Pancreas (tissue), 10 donors: ENCODE measurements around the gene EEF1AKMT2. TPM values are rescaled to one million over a fixed set of nuclear protein-coding genes. Genes with fewer than 3 reads are reported as not detected.
"Not testable (repeated sequence)": the region's sequence is repeated elsewhere in the genome, so short reads cannot be mapped to it uniquely, and the experiment has no call there.

Experiments
- ATAC-seq, 4 donors: fragments of 200-7000 bp; cut with Tn5 transposase; one replicate each; pipeline versions ENCODE4 v1.8.0 to v1.9.1; 2020; ENCODE audit warnings: mild to moderate bottlenecking in 4 of 4, moderate library complexity in 4 of 4
- DNase-seq, 6 donors: peaks; one replicate each; pipeline ENCODE4 v3.0.0-alpha.2; 2020
- FAIRE-seq: peaks from 2 replicates; lab custom pipeline; 2012; peaks lifted over from hg19 to GRCh38; lab: Jason Lieb, UNC
- H3K27ac ChIP-seq, 4 donors: fragments of 200-600 bp; sonication (generic); 1 replicate in 3 of 4; 2 replicates in 1 of 4; pipeline versions ENCODE4 v1.5.0 to v1.8.0; 2020
- H3K27me3 ChIP-seq, 4 donors: fragments of 200-600 bp; one replicate each; pipeline ENCODE4 v1.8.0; 2021
- H3K36me3 ChIP-seq, 3 donors: fragments of 200-600 bp; sonication (generic) in 1 of 3; one replicate each; pipeline versions ENCODE4 v1.5.0 to v1.8.0; 2020 to 2021
- H3K4me1 ChIP-seq, 3 donors: fragments of 200-600 bp; one replicate each; pipeline ENCODE4 v1.8.0; 2021
- H3K4me3 ChIP-seq, 4 donors: fragments of 200-600 bp; sonication (generic) in 2 of 4; one replicate each; pipeline versions ENCODE4 v1.5.0 to v1.8.0; 2020 to 2021
- H3K9me3 ChIP-seq, 4 donors: fragments of 200-600 bp; one replicate each; pipeline ENCODE4 v1.8.0; 2021
- CTCF ChIP-seq, 4 donors: fragments of 200-600 bp; sonication (generic) in 3 of 4; IDR thresholded peaks; one replicate each; pipeline versions ENCODE4 v1.5.0 to v1.8.0; 2021; ENCODE audit warnings: antibody characterized with exemption in 4 of 4
- WGBS, 2 donors: extraction: QIAGEN DNeasy Blood & Tissue Kit; methylation state at CpG; one replicate each; pipeline ENCODE4 v1.1.7; 2013; 5-methylcytosine and 5-hydroxymethylcytosine counted together
- intact Hi-C, 3 donors: fragments of 100-400 bp; cut with DNase I; formaldehyde crosslinking; loops; one replicate each; pipeline versions ENCODE4 v1.11.1 to v1.14.2; 2022
- polyA plus RNA-seq, 2 donors: library from polyadenylated mRNA; stranded (reverse); fragments of 200-250 nt; gene quantifications; one replicate each; pipeline ENCODE4 v1.2.3, GENCODE V29; 2013
- total RNA-seq, 6 donors: library from RNA; stranded (reverse); fragmentation: NEBNext Ultra II Directional in 4 of 6; extraction: Animal tissue kit (Norgen Biotek cat#: 25700) in 4 of 6; gene quantifications; one replicate each; pipeline versions ENCODE4 v1.2.1 to v1.2.4, GENCODE V29; 2021 to 2023
- donor health status: healthy with polysubstance abuse.
- donor health status: DM: no; HTN: no; CAD: no; lungs with moderate emphysema.
- donor health status: DM: no; HTN: no; CAD: no.
- donor health status: control.
- donor health status: control.
- donor health status: Bipolar disorder and iron deficiency.
- donor health status: DM: yes; HTN: yes; CAD: no.
- donor health status: DM: no; HTN: no; CAD: no.
- donor health status: DM: no; HTN: no; CAD: no.
- donor health status: DM: yes; HTN: yes; CAD: no.

The EEF1AKMT2 gene
- total and polyA plus RNA-seq, 8 donors = 5.7 to 11.9 (median 8.1) TPM

- no peaks in the 10 kb centered on the region for H3K27me3 ChIP-seq
- intact Hi-C loops = loop anchor here in 1 of 3 donors (10.0 kb wide), 1 partner anchor 295 kb away; no protein-coding TSS in a partner anchor
- no peak overlapping the region for H3K27ac ChIP-seq
- FAIRE-seq (no peak), DNase-seq (no peak), ATAC-seq (no peak)
- peaks cover 4 to 64% (median 10%) of the 10 kb centered on the region in 3 donors for H3K36me3 ChIP-seq
- TF ChIP-seq CTCF (IDR thresholded peaks at IDR 0.05) = no peak
- 95 to 96% methylated on average over 8 of the region's 8 CpGs for WGBS, 2 donors
- H3K4me3 ChIP-seq = no peak overlapping the region
- H3K9me3 ChIP-seq = no peaks in the 10 kb centered on the region
- H3K4me1 ChIP-seq = no peaks in the 10 kb centered on the region
These were observed 37.9 kb upstream of the EEF1AKMT2 start for GRCh38 chr10:124829447-124830115.

GRCh38 chr10:124827474-124827873, 35.8 kb upstream of the EEF1AKMT2 start:
- no peaks in the 10 kb centered on the region for H3K4me1 ChIP-seq
- no peaks in the 10 kb centered on the region for H3K9me3 ChIP-seq
- 44 to 46% methylated on average over 3 of the region's 3 CpGs for WGBS, 2 donors
- H3K27me3 ChIP-seq = no peaks in the 10 kb centered on the region
- H3K36me3 ChIP-seq = peaks cover 4 to 43% (median 5%) of the 10 kb centered on the region in 3 donors
- DNase-seq (no peak), FAIRE-seq (peak; percentile 95), ATAC-seq (peak in 1 of 4 donors; percentile 37)
- intact Hi-C loops = loop anchor here in 1 of 3 donors (10.0 kb wide), 1 partner anchor 293 kb away; no protein-coding TSS in a partner anchor
- H3K27ac ChIP-seq = no peak overlapping the region
- no peak overlapping the region for H3K4me3 ChIP-seq
- TF ChIP-seq CTCF (IDR thresholded peaks at IDR 0.05) = peak; percentile 10 to 56 (median 32)

GRCh38 chr10:124826262-124826661, 34.6 kb upstream of the EEF1AKMT2 start:
- Histone ChIP-seq H3K4me1 (no peaks in the 10 kb centered on the region), H3K27ac (no peak overlapping the region), H3K9me3 (no peaks in the 10 kb centered on the region), H3K36me3 (peaks cover 0 to 30% (median 4%) of the 10 kb centered on the region in 3 donors), H3K4me3 (no peak overlapping the region), H3K27me3 (no peaks in the 10 kb centered on the region)
- DNase-seq = no peak
- 97% methylated on average over 4 of the region's 4 CpGs for WGBS, 2 donors
- intact Hi-C loops = loop anchor here in 1 of 3 donors (10.0 kb wide), 1 partner anchor 291 kb away; no protein-coding TSS in a partner anchor
- no peak for TF ChIP-seq CTCF (IDR thresholded peaks at IDR 0.05)
- FAIRE-seq = no peak
- ATAC-seq = no peak

GRCh38 chr10:124825702-124826101, 34.0 kb upstream of the EEF1AKMT2 start:
- no peak for TF ChIP-seq CTCF (IDR thresholded peaks at IDR 0.05)
- FAIRE-seq (no peak), DNase-seq (no peak), ATAC-seq (no peak)
- no peak overlapping the region for H3K4me3 ChIP-seq
- no peaks in the 10 kb centered on the region for H3K27me3 ChIP-seq
- H3K27ac ChIP-seq = no peak overlapping the region
- intact Hi-C loops = loop anchor here in 1 of 3 donors (10.0 kb wide), 1 partner anchor 291 kb away; no protein-coding TSS in a partner anchor
- H3K9me3 ChIP-seq = no peaks in the 10 kb centered on the region
- no peaks in the 10 kb centered on the region for H3K4me1 ChIP-seq
- peaks cover 0 to 29% (median 4%) of the 10 kb centered on the region in 3 donors for H3K36me3 ChIP-seq

GRCh38 chr10:124824932-124825331, 33.2 kb upstream of the EEF1AKMT2 start:
- not testable (repeated sequence) for ATAC-seq, H3K27ac ChIP-seq, DNase-seq, FAIRE-seq, H3K27me3 ChIP-seq, H3K9me3 ChIP-seq, H3K4me3 ChIP-seq, H3K4me1 ChIP-seq
- 93 to 94% methylated on average over 7 of the region's 7 CpGs for WGBS, 2 donors
- H3K36me3 ChIP-seq = peaks cover 0 to 28% (median 4%) of the 10 kb centered on the region in 3 donors
- intact Hi-C loops = loop anchor here in 1 of 3 donors (10.0 kb wide), 1 partner anchor 290 kb away; no protein-coding TSS in a partner anchor
